ENCODE measurements around the gene NAP1L5.

GRCh38 chr4:88673886-88674285 lies 23.7 kb downstream of the NAP1L5 start:
- no peak for TF ChIP-seq CTCF (IDR thresholded peaks at IDR 0.05; ENCODE audit: low read depth, low read length, missing input control)
- TF ChIP-seq YY1 (IDR thresholded peaks at IDR 0.05): no peak
